K562 (cell line): Measurements from ENCODE around the gene CLEC3B. TPM values are rescaled to one million over a fixed set of nuclear protein-coding genes. Genes with fewer than 3 reads are reported as not detected.

Experiments used
- COPS2 ChIP-seq: fragments of 450-650 bp; conservative IDR thresholded peaks from 2 replicates; pipeline ENCODE4 v1.6.1; 2016; ENCODE audit warnings: mild to moderate bottlenecking, moderate library complexity
- MAFF ChIP-seq: IDR thresholded peaks from 2 replicates; pipeline ENCODE4 v1.6.1; 2012; ENCODE audit warnings: low read length, improper control_type of control experiment
- MTA3 ChIP-seq: fragments of 450-650 bp; formaldehyde crosslinking; IDR thresholded peaks from 2 replicates; pipeline ENCODE4 v1.6.1; 2017; ENCODE audit warnings: mild to moderate bottlenecking, borderline replicate concordance
- MYC ChIP-seq, 2 experiments: fragments of 250-450 bp in 1 of 2; sonication (Bioruptor Pico) in 1 of 2; IDR thresholded peaks; 2 replicates each; pipeline versions ENCODE4 v1.5.1 to v1.6.1; 2012 to 2021; ENCODE audit warnings: low read depth in 2 of 2, borderline replicate concordance in 1 of 2, improper control_type of control experiment in 1 of 2, low read length in 1 of 2, mild to moderate bottlenecking in 1 of 2, moderate library complexity in 1 of 2
- RAD21 ChIP-seq, 2 experiments: fragments of 250-450 bp in 1 of 2; fragments of 450-650 bp in 1 of 2; sonication (Bioruptor Pico) in 1 of 2; formaldehyde crosslinking in 1 of 2; IDR thresholded peaks in 1 of 2; conservative IDR thresholded peaks in 1 of 2; 2 replicates each; pipeline versions ENCODE4 v1.4.0 to v1.8.0; 2020 to 2022; ENCODE audit warnings: mild to moderate bottlenecking in 2 of 2, moderate library complexity in 1 of 2
- SMARCE1 ChIP-seq: fragments of 450-650 bp; IDR thresholded peaks from 2 replicates; pipeline ENCODE4 v1.7.1; 2016; ENCODE audit warnings: mild to moderate bottlenecking
- YBX1 ChIP-seq: fragments of 450-650 bp; IDR thresholded peaks from 2 replicates; pipeline ENCODE4 v1.7.1; 2016; ENCODE audit warnings: mild to moderate bottlenecking
- ZNF584 ChIP-seq: fragments of 200-800 bp; sonication (Bioruptor generic); IDR thresholded peaks from 2 replicates; pipeline ENCODE4 v1.6.1; 2016; ENCODE audit warnings: low read depth, mild to moderate bottlenecking, missing genetic modification characterization, missing compliant biosample characterization
- polyA plus RNA-seq, 8 experiments: library from polyadenylated mRNA; depleted of rRNA in 4 of 8; stranded (reverse) in 5 of 8; unstranded in 3 of 8; fragments of >200 nt; fragmentation: Nextera tagmentation in 2 of 8; fragmentation: Illumina TruSeq in 1 of 8; extraction: Ambion mirVana in 2 of 8; extraction: Trizol in 1 of 8; gene quantifications; 2 replicates each; pipeline versions ENCODE4 v1.2.1 to v1.2.3, GENCODE V29; 2011 to 2014; ENCODE audit warnings: inconsistent platforms in 1 of 8, missing spikeins in 1 of 8
- total RNA-seq, 7 experiments: library from RNA; depleted of rRNA in 6 of 7; stranded (reverse); fragments of >200 nt in 6 of 7; fragmentation: Illumina TruSeq in 2 of 7; extraction: Trizol in 2 of 7; gene quantifications; 2 replicates each; pipeline versions ENCODE4 v1.2.1 to v1.2.3, GENCODE V29; 2011 to 2021; ENCODE audit warnings: low replicate concordance in 1 of 7
- TF ChIP-seq, protein P1 (sequence below): sonication (generic); formaldehyde crosslinking; IDR thresholded peaks from 2 replicates; pipeline ENCODE4 v1.8.1; 2023; ENCODE audit warnings: mild to moderate bottlenecking, missing genetic modification reagents
- TF ChIP-seq, protein P2 (sequence below): fragments of 200-800 bp; sonication (Bioruptor generic); IDR thresholded peaks from 2 replicates; pipeline ENCODE4 v1.6.1; 2017; ENCODE audit warnings: missing genetic modification characterization, missing compliant biosample characterization
- TF ChIP-seq, protein P3 (sequence below), 2 experiments: fragments of 450-650 bp; conservative IDR thresholded peaks; 2 replicates each; pipeline ENCODE4 v1.6.1; 2017; ENCODE audit warnings: mild to moderate bottlenecking in 2 of 2, moderate library complexity in 2 of 2
- TF ChIP-seq, protein P4 (sequence below): sonication (generic); formaldehyde crosslinking; IDR thresholded peaks from 2 replicates; pipeline ENCODE4 v1.9.0; 2022; ENCODE audit warnings: mild to moderate bottlenecking, missing genetic modification reagents
- TF ChIP-seq, protein P5 (sequence below): sonication (generic); formaldehyde crosslinking; IDR thresholded peaks from 2 replicates; pipeline ENCODE4 v1.8.1; 2023; ENCODE audit warnings: missing genetic modification reagents, mild to moderate bottlenecking, borderline replicate concordance

Gene CLEC3B
- total and polyA plus RNA-seq, 9 of the 15 experiments (the other 6 are each of a cell fraction or from before 2014, with no cell fraction given), result not detected

DNA sequence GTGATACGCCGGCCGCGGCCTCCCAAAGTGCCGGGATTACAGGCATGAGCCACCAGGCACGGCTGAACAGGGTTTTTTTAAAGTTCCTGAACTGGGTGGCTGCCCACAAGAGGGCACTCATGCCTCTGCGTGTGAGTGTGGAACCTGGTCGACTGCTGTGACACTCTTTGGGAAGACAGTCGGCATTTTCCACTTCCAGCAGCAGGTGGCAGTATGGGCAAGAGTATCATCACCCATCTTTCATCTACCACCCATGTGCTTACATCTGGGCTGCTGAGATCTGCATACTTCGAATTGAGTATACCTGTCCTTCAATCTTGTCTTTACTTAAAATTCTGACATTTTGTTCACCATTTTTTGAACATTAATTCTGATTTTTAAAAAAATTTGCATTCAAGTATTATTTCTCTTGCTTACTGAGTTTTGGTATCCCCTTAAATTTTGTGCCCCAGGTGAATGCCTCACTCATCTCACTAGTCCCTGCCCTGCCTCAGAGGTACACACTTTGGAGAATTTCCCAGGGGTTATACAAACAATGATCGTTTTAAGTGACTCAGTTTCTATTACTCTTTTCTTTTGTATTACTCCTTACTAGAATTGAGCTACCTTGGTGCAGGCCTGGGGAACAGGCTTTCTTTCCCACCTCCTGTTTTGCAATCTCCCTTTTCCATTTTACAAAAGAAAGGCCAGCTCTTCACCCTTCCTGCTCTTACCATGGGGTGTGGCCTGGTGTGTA is 11.8 kb downstream of the CLEC3B start (continued):
- TF ChIP-seq ZNF584 (CRISPR knock-in tag) (no peak), MTA3 (0 out of 2 replicates have a peak, but pooled peaks have one; percentile 55), YBX1 (no peak), COPS2 (no peak), MYC (IDR thresholded peaks at IDR 0.05; ENCODE audit: low read depth, low read length) (peak; percentile 94), MYC (CRISPR knock-in tag; IDR thresholded peaks at IDR 0.05; ENCODE audit: borderline replicate concordance, low read depth) (no peak), MAFF (peak; percentile 25; the same call in 1 of the 2 replicates), RAD21 (CRISPR knock-in tag; conservative IDR thresholded peaks at IDR 0.05 in 1 of 2, IDR thresholded peaks at IDR 0.05 in 1 of 2) (peak; percentile 99 to 100), SMARCE1 (0 out of 2 replicates have a peak, but pooled peaks have one; percentile 30)
- TF ChIP-seq, protein P1, sequence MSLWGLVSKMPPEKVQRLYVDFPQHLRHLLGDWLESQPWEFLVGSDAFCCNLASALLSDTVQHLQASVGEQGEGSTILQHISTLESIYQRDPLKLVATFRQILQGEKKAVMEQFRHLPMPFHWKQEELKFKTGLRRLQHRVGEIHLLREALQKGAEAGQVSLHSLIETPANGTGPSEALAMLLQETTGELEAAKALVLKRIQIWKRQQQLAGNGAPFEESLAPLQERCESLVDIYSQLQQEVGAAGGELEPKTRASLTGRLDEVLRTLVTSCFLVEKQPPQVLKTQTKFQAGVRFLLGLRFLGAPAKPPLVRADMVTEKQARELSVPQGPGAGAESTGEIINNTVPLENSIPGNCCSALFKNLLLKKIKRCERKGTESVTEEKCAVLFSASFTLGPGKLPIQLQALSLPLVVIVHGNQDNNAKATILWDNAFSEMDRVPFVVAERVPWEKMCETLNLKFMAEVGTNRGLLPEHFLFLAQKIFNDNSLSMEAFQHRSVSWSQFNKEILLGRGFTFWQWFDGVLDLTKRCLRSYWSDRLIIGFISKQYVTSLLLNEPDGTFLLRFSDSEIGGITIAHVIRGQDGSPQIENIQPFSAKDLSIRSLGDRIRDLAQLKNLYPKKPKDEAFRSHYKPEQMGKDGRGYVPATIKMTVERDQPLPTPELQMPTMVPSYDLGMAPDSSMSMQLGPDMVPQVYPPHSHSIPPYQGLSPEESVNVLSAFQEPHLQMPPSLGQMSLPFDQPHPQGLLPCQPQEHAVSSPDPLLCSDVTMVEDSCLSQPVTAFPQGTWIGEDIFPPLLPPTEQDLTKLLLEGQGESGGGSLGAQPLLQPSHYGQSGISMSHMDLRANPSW (CRISPR knock-in tag), result peak; percentile 72; the same call in 1 of the 2 replicates
- TF ChIP-seq, protein P2, sequence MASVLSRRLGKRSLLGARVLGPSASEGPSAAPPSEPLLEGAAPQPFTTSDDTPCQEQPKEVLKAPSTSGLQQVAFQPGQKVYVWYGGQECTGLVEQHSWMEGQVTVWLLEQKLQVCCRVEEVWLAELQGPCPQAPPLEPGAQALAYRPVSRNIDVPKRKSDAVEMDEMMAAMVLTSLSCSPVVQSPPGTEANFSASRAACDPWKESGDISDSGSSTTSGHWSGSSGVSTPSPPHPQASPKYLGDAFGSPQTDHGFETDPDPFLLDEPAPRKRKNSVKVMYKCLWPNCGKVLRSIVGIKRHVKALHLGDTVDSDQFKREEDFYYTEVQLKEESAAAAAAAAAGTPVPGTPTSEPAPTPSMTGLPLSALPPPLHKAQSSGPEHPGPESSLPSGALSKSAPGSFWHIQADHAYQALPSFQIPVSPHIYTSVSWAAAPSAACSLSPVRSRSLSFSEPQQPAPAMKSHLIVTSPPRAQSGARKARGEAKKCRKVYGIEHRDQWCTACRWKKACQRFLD (CRISPR knock-in tag), result peak; percentile 41; the same call in 1 of the 2 replicates
- TF ChIP-seq, protein P3, sequence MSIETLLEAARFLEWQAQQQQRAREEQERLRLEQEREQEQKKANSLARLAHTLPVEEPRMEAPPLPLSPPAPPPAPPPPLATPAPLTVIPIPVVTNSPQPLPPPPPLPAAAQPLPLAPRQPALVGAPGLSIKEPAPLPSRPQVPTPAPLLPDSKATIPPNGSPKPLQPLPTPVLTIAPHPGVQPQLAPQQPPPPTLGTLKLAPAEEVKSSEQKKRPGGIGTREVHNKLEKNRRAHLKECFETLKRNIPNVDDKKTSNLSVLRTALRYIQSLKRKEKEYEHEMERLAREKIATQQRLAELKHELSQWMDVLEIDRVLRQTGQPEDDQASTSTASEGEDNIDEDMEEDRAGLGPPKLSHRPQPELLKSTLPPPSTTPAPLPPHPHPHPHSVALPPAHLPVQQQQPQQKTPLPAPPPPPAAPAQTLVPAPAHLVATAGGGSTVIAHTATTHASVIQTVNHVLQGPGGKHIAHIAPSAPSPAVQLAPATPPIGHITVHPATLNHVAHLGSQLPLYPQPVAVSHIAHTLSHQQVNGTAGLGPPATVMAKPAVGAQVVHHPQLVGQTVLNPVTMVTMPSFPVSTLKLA (conservative IDR thresholded peaks at IDR 0.05), result peak; percentile 17 to 70; a peak in 2 of 4 replicates
- TF ChIP-seq, protein P4, sequence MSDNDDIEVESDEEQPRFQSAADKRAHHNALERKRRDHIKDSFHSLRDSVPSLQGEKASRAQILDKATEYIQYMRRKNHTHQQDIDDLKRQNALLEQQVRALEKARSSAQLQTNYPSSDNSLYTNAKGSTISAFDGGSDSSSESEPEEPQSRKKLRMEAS (CRISPR knock-in tag), result peak; percentile 65
- TF ChIP-seq, protein P5, sequence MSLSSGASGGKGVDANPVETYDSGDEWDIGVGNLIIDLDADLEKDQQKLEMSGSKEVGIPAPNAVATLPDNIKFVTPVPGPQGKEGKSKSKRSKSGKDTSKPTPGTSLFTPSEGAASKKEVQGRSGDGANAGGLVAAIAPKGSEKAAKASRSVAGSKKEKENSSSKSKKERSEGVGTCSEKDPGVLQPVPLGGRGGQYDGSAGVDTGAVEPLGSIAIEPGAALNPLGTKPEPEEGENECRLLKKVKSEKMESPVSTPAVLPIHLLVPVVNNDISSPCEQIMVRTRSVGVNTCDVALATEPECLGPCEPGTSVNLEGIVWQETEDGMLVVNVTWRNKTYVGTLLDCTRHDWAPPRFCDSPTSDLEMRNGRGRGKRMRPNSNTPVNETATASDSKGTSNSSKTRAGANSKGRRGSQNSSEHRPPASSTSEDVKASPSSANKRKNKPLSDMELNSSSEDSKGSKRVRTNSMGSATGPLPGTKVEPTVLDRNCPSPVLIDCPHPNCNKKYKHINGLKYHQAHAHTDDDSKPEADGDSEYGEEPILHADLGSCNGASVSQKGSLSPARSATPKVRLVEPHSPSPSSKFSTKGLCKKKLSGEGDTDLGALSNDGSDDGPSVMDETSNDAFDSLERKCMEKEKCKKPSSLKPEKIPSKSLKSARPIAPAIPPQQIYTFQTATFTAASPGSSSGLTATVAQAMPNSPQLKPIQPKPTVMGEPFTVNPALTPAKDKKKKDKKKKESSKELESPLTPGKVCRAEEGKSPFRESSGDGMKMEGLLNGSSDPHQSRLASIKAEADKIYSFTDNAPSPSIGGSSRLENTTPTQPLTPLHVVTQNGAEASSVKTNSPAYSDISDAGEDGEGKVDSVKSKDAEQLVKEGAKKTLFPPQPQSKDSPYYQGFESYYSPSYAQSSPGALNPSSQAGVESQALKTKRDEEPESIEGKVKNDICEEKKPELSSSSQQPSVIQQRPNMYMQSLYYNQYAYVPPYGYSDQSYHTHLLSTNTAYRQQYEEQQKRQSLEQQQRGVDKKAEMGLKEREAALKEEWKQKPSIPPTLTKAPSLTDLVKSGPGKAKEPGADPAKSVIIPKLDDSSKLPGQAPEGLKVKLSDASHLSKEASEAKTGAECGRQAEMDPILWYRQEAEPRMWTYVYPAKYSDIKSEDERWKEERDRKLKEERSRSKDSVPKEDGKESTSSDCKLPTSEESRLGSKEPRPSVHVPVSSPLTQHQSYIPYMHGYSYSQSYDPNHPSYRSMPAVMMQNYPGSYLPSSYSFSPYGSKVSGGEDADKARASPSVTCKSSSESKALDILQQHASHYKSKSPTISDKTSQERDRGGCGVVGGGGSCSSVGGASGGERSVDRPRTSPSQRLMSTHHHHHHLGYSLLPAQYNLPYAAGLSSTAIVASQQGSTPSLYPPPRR (CRISPR knock-in tag), result no peak
